GM12878 (cell line): Measurements from ENCODE around the gene POLD4. TPM values are rescaled to one million over a fixed set of nuclear protein-coding genes. Genes with fewer than 3 reads are reported as not detected.

Source experiments
- ATAC-seq: fragments of 200-7000 bp; cut with Tn5 transposase; 3 replicates; pipeline ENCODE4 v1.9.1; 2020; ENCODE audit warnings: mild to moderate bottlenecking, moderate library complexity
- BruUV-seq: library from RNA; stranded (reverse); fragments of 400-500 nt; replicated peaks from 2 replicates; lab custom pipeline; 2021; lab: Mats Ljungman, UMichigan
- CTCF ChIA-PET: fragments of 300-600 bp; sonication (Branson Sonifier 250); formaldehyde crosslinking; extraction: SDS; loops from one replicate; lab custom pipeline; 2021; ENCODE audit warnings: inconsistent platforms; lab: Yijun Ruan, JAX
- POLR2A ChIA-PET: fragments of 350-600 bp; formaldehyde crosslinking; extraction: SDS; loops from one replicate; lab custom pipeline; 2021; ENCODE audit warnings: inconsistent platforms; lab: Charles Lee
- RAD21 ChIA-PET: fragments of 300-600 bp; sonication (Branson Sonifier 250); formaldehyde crosslinking; loops from one replicate; lab custom pipeline; 2023; ENCODE audit warnings: antibody characterized with exemption; ENCODE audit not compliant: unreplicated experiment; lab: Charles Lee
- SMC1A ChIA-PET: fragments of 300-600 bp; sonication (Branson Sonifier 250); formaldehyde crosslinking; loops from one replicate; lab custom pipeline; 2023; ENCODE audit not compliant: unreplicated experiment, uncharacterized antibody; lab: Charles Lee
- DNase-seq: peaks from one replicate; pipeline ENCODE4 v3.0.0-alpha.2; 2011; ENCODE audit warnings: low read depth, low spot score
- FAIRE-seq: peaks from 3 replicates; lab custom pipeline; 2011; peaks lifted over from hg19 to GRCh38; lab: Jason Lieb, UNC
- H2AFZ ChIP-seq: 2 replicates; pipeline ENCODE4 v1.6.0; 2011; ENCODE audit warnings: low read depth, low read length, control low read depth; ENCODE audit not compliant: control insufficient read depth
- H3K27ac ChIP-seq: 2 replicates; pipeline ENCODE4 v1.5.1; 2011; ENCODE audit warnings: control low read depth; ENCODE audit not compliant: control insufficient read depth, insufficient read depth
- H3K27me3 ChIP-seq, 2 experiments: replicated peaks in 1 of 2; 2 replicates each; pipeline versions ENCODE4 v1.6.0 to v1.6.1; 2011; ENCODE audit warnings: low read length in 1 of 2; ENCODE audit not compliant: control insufficient read depth in 2 of 2, insufficient read depth in 2 of 2
- H3K36me3 ChIP-seq, 2 experiments: 2 replicates each; pipeline ENCODE4 v1.5.1; 2011; ENCODE audit warnings: low read length in 1 of 2; ENCODE audit not compliant: control insufficient read depth in 2 of 2, insufficient read depth in 2 of 2
- H3K4me1 ChIP-seq: 2 replicates; pipeline ENCODE4 v1.6.1; 2011; ENCODE audit warnings: mild to moderate bottlenecking, low read length, moderate library complexity, mixed read lengths; ENCODE audit not compliant: control insufficient read depth, insufficient read depth
- H3K4me2 ChIP-seq: 2 replicates; pipeline ENCODE4 v1.6.0; 2011; ENCODE audit warnings: control low read depth; ENCODE audit not compliant: control insufficient read depth, insufficient read depth
- H3K4me3 ChIP-seq: fragments of 200-600 bp; sonication (generic); 2 replicates; pipeline ENCODE4 v1.5.1; 2016
- H3K79me2 ChIP-seq: 2 replicates; pipeline ENCODE4 v1.6.0; 2011; ENCODE audit warnings: low read length; ENCODE audit not compliant: control insufficient read depth, insufficient read depth
- H3K9ac ChIP-seq: 2 replicates; pipeline ENCODE4 v1.8.0; 2011; ENCODE audit warnings: low read length, control low read depth, mixed read lengths; ENCODE audit not compliant: control insufficient read depth, insufficient read depth
- H3K9me3 ChIP-seq: replicated peaks from 3 replicates; pipeline ENCODE4 v1.5.1; 2011; ENCODE audit warnings: mild to moderate bottlenecking, low read length; ENCODE audit not compliant: control insufficient read depth, insufficient read depth
- H4K20me1 ChIP-seq: 2 replicates; pipeline ENCODE4 v1.6.0; 2011; ENCODE audit not compliant: control insufficient read depth, insufficient read depth
- CBFB ChIP-seq: IDR thresholded peaks from 2 replicates; pipeline ENCODE4 v1.6.1; 2016; ENCODE audit warnings: antibody characterized with exemption, low read depth
- CHD2 ChIP-seq: IDR thresholded peaks from 2 replicates; pipeline ENCODE4 v1.6.1; 2011; ENCODE audit warnings: low read depth, low read length, improper control_type of control experiment, borderline replicate concordance
- CTCF ChIP-seq, 3 experiments: IDR thresholded peaks in 2 of 3; conservative IDR thresholded peaks in 1 of 3; 2 replicates each; pipeline ENCODE4 v1.5.1; 2011; ENCODE audit warnings: low read depth in 3 of 3, low read length in 3 of 3, mild to moderate bottlenecking in 3 of 3, control low read depth in 2 of 3, moderate library complexity in 2 of 3, inconsistent platforms in 1 of 3, mixed read lengths in 1 of 3; ENCODE audit not compliant: control insufficient read depth in 2 of 3, insufficient read depth in 1 of 3; ENCODE audit errors: extremely low read depth in 1 of 3
- DPF2 ChIP-seq: fragments of 450-650 bp; IDR thresholded peaks from 2 replicates; pipeline ENCODE4 v1.6.1; 2017; ENCODE audit warnings: mild to moderate bottlenecking
- HSF1 ChIP-seq: fragments of 150-350 bp; IDR thresholded peaks from 2 replicates; pipeline ENCODE4 v1.6.1; 2014; ENCODE audit warnings: mild to moderate bottlenecking, low read depth, low read length
- KDM1A ChIP-seq: fragments of 200-600 bp; sonication (generic); IDR thresholded peaks from 2 replicates; pipeline ENCODE4 v1.6.1; 2016; ENCODE audit warnings: borderline replicate concordance
- MTA3 ChIP-seq: IDR thresholded peaks from 2 replicates; pipeline ENCODE4 v1.6.1; 2012; ENCODE audit warnings: low read length, inconsistent platforms, borderline replicate concordance
- RB1 ChIP-seq: fragments of 450-650 bp; formaldehyde crosslinking; IDR thresholded peaks from 2 replicates; pipeline ENCODE4 v1.6.1; 2017; ENCODE audit warnings: mild to moderate bottlenecking, borderline replicate concordance
- USF2 ChIP-seq: IDR thresholded peaks from 2 replicates; pipeline ENCODE4 v1.6.1; 2011; ENCODE audit warnings: low read depth, low read length, improper control_type of control experiment, borderline replicate concordance
- WGBS: methylation state at CpG from one replicate; pipeline ENCODE4 v1.1.6; 2016; ENCODE audit warnings: low lambda C conversion rate; ENCODE audit not compliant: insufficient replicate concordance, insufficient coverage; ENCODE audit errors: missing lambda C conversion rate; 5-methylcytosine and 5-hydroxymethylcytosine counted together
- in situ Hi-C: fragments of 300-500 bp; cut with MboI; formaldehyde crosslinking; loops from 9 replicates; pipeline ENCODE4 v1.14.3; 2018; ENCODE audit warnings: mixed read lengths
- intact Hi-C: fragments of 100-400 bp; cut with micrococcal nuclease; formaldehyde crosslinking; loops from one replicate; pipeline ENCODE4 v1.14.2; 2022; ENCODE audit not compliant: unreplicated experiment
- polyA plus RNA-seq, 11 experiments: library from polyadenylated mRNA; depleted of rRNA in 4 of 11; unstranded in 6 of 11; stranded (reverse) in 5 of 11; fragments of >200 nt; fragmentation: Nextera tagmentation in 4 of 11; fragmentation: Illumina TruSeq in 1 of 11; extraction: Ambion mirVana in 4 of 11; extraction: Trizol in 1 of 11; gene quantifications; 1 replicate in 1 of 11; 2 replicates in 10 of 11; pipeline versions ENCODE4 v1.2.1 to v1.2.3, GENCODE V29; 2011 to 2016; ENCODE audit warnings: inconsistent platforms in 2 of 11, missing spikeins in 2 of 11, low read depth in 1 of 11
- total RNA-seq, 4 experiments: library from RNA; depleted of rRNA in 3 of 4; stranded (reverse); fragments of >200 nt in 3 of 4; fragmentation: Illumina TruSeq in 1 of 4; extraction: Trizol in 1 of 4; gene quantifications; 2 replicates each; pipeline versions ENCODE4 v1.2.1 to v1.2.3, GENCODE V29; 2013 to 2021

The POLD4 gene
- total and polyA plus RNA-seq, 10 of the 15 experiments (the other 5 are each of a cell fraction or from before 2014, with no cell fraction given), result 8.1 to 176 (median 88.1) TPM

GRCh38 chr11:67379061-67380058 lies 26.0 kb upstream of the POLD4 start (continued):
- TF ChIP-seq USF2, result no peak
- TF ChIP-seq HSF1, result no peak
- TF ChIP-seq CTCF (IDR thresholded peaks at IDR 0.05 in 2 of 3, conservative IDR thresholded peaks at IDR 0.05 in 1 of 3; ENCODE audit: control insufficient read depth in 2 of 3, extremely low read depth in 1 of 3, insufficient read depth in 1 of 3, low read depth in 3 of 3, low read length in 3 of 3), result no peak

GRCh38 chr11:67378544-67378943 lies 25.2 kb upstream of the POLD4 start:
- no peak overlapping the region for H3K9ac ChIP-seq
- in situ Hi-C loops, result no loop called here
- ChIA-PET SMC1A (interaction anchor here (0.8 to 21.3 kb wide), 4 partner anchors 7 to 34 kb away, joined by 3 to 646 read pairs (median 124); partner anchors contain the start of genes CLCF1 and POLD4), RAD21 (interaction anchor here (0.6 to 15.0 kb wide), 5 partner anchors 8 to 34 kb away, joined by 3 to 525 read pairs (median 6); partner anchors contain the start of gene POLD4), POLR2A (interaction anchor here (0.6 to 8.4 kb wide), 7 partner anchors 7 to 560 kb away, joined by 3 to 183 read pairs (median 4); partner anchors contain the start of genes CLCF1, POLD4 and RPS6KB2), CTCF (interaction anchor here (9.2 to 25.5 kb wide), 3 partner anchors 17 to 58 kb away, joined by 95 to 1301 read pairs (median 390); partner anchors contain the start of genes CLCF1 and POLD4)
- H3K36me3 ChIP-seq, result no peaks in the 10 kb centered on the region
- no peak overlapping the region for H3K4me2 ChIP-seq
- peaks cover 2 to 4% of the 10 kb centered on the region in 2 experiments; a peak in 3 of 4 replicates for H3K27me3 ChIP-seq
- H3K9me3 ChIP-seq, result no peaks in the 10 kb centered on the region
- no peak overlapping the region for H3K27ac ChIP-seq
- no peak overlapping the region for H2AFZ ChIP-seq
- ATAC-seq (no peak), FAIRE-seq (no peak), DNase-seq (no peak)
- intact Hi-C loops, result no loop called here
- TF ChIP-seq CBFB, result no peak
- TF ChIP-seq MTA3, result no peak
- no peak for TF ChIP-seq KDM1A
- TF ChIP-seq RB1, result no peak
- no peak for TF ChIP-seq CHD2
- no peak for TF ChIP-seq DPF2
- H3K79me2 ChIP-seq, result no peaks in the 10 kb centered on the region
- H3K4me3 ChIP-seq, result no peak overlapping the region
- peaks cover 25% of the 10 kb centered on the region for H3K4me1 ChIP-seq
- BruUV-seq, result no TSS peak
- WGBS, result 86% methylated on average over 4 of the region's 4 CpGs
- H4K20me1 ChIP-seq, result no peaks in the 10 kb centered on the region
